AG08395 (cell line): ENCODE results near the gene HSPH1.
"Not testable (repeated sequence)": the region's sequence is repeated elsewhere in the genome, so short reads cannot be mapped to it uniquely, and the experiment has no call there.

Experiments
- DNase-seq: peaks from one replicate; pipeline ENCODE4 v3.0.0; 2012; ENCODE audit warnings: mixed read lengths, low spot score

Gene HSPH1

GRCh38 chr13:31177813-31178495 is 16.2 kb upstream of the HSPH1 start:
- not testable (repeated sequence) for DNase-seq

- DNase-seq = no peak
These were observed 14.3 kb upstream of the HSPH1 start for GRCh38 chr13:31175847-31176532.

- peak; percentile 24 for DNase-seq
These were observed 12.3 kb upstream of the HSPH1 start for GRCh38 chr13:31174018-31174417.

- DNase-seq = peak; percentile 55
These were observed 10.8 kb upstream of the HSPH1 start for GRCh38 chr13:31172535-31172934.

GRCh38 chr13:31172001-31172400 is 10.3 kb upstream of the HSPH1 start:
- peak; percentile 35 for DNase-seq

GRCh38 chr13:31168736-31169135 is 7.0 kb upstream of the HSPH1 start:
- no peak for DNase-seq

GRCh38 chr13:31168166-31168565 is 6.5 kb upstream of the HSPH1 start:
- no peak for DNase-seq

- no peak for DNase-seq
These were observed 5.8 kb upstream of the HSPH1 start for GRCh38 chr13:31167490-31167889.

- DNase-seq = no peak
These were observed 4.9 kb upstream of the HSPH1 start for GRCh38 chr13:31166591-31166990.

- DNase-seq = peak; percentile 96
These were observed 676 bp upstream of the HSPH1 start for GRCh38 chr13:31162151-31163008.

- DNase-seq = peak; percentile 69
These were observed 697 bp downstream of the HSPH1 start for GRCh38 chr13:31160857-31161556.

GRCh38 chr13:31159306-31159705 is 2.4 kb downstream of the HSPH1 start:
- DNase-seq = no peak

- no peak for DNase-seq
These were observed 6.8 kb downstream of the HSPH1 start for GRCh38 chr13:31154939-31155338.

GRCh38 chr13:31151837-31152236 is 9.9 kb downstream of the HSPH1 start:
- no peak for DNase-seq

GRCh38 chr13:31150315-31150985 is 11.3 kb downstream of the HSPH1 start:
- DNase-seq = no peak

- no peak for DNase-seq
These were observed 12.1 kb downstream of the HSPH1 start for GRCh38 chr13:31149604-31150003.

- DNase-seq = no peak
These were observed 16.3 kb downstream of the HSPH1 start for GRCh38 chr13:31145417-31145816.

- DNase-seq = no peak
These were observed 23.2 kb downstream of the HSPH1 start for GRCh38 chr13:31138515-31138914.

- DNase-seq = no peak
These were observed 25.0 kb downstream of the HSPH1 start for GRCh38 chr13:31136724-31137123.

- no peak for DNase-seq
These were observed 27.5 kb downstream of the HSPH1 start for GRCh38 chr13:31134039-31134711.

GRCh38 chr13:31133621-31134020 is 28.1 kb downstream of the HSPH1 start:
- DNase-seq = no peak
